H9 (cell line): ENCODE results near the gene ABLIM1. TPM values are rescaled to one million over a fixed set of nuclear protein-coding genes. Genes with fewer than 3 reads are reported as not detected.

ENCODE experiments used
- DNase-seq: peaks from one replicate; pipeline ENCODE4 v3.0.0-alpha.2; 2017
- H2AFZ ChIP-seq: one replicate; pipeline ENCODE4 v1.6.1; 2013; ENCODE audit warnings: mild to moderate bottlenecking, low read length, control low read depth, moderate library complexity
- H2AK5ac ChIP-seq: 2 replicates; pipeline ENCODE4 v1.6.1; 2013; ENCODE audit warnings: low read length, control low read depth, mixed read lengths; ENCODE audit not compliant: insufficient read length
- H2BK120ac ChIP-seq: one replicate; pipeline ENCODE4 v1.6.1; 2013; ENCODE audit warnings: low read depth, mild to moderate bottlenecking, low read length, control low read depth, inconsistent platforms; ENCODE audit not compliant: poor library complexity, severe bottlenecking
- H2BK12ac ChIP-seq: 2 replicates; pipeline ENCODE4 v1.6.1; 2013; ENCODE audit warnings: low read length, control low read depth, mixed read lengths, low read depth; ENCODE audit not compliant: insufficient read length
- H2BK15ac ChIP-seq: 2 replicates; pipeline ENCODE4 v1.6.1; 2013; ENCODE audit warnings: low read depth, low read length, control low read depth
- H2BK20ac ChIP-seq: one replicate; pipeline ENCODE4 v1.6.1; 2013; ENCODE audit warnings: low read depth, mild to moderate bottlenecking, low read length, control low read depth, inconsistent platforms; ENCODE audit not compliant: poor library complexity, severe bottlenecking
- H2BK5ac ChIP-seq: 2 replicates; pipeline ENCODE4 v1.6.1; 2013; ENCODE audit warnings: low read length, control low read depth, mixed read lengths; ENCODE audit not compliant: insufficient read length
- H3K14ac ChIP-seq: 2 replicates; pipeline ENCODE4 v1.6.1; 2013; ENCODE audit warnings: low read length, control low read depth; ENCODE audit not compliant: insufficient read depth
- H3K18ac ChIP-seq: 2 replicates; pipeline ENCODE4 v1.6.1; 2013; ENCODE audit warnings: low read depth, mild to moderate bottlenecking, mixed read lengths, low read length, control low read depth; ENCODE audit not compliant: insufficient read length
- H3K23ac ChIP-seq: 2 replicates; pipeline ENCODE4 v1.6.1; 2013; ENCODE audit warnings: low read length, control low read depth, mixed read lengths, low read depth; ENCODE audit not compliant: insufficient read length
- H3K23me2 ChIP-seq: 2 replicates; pipeline ENCODE4 v1.6.1; 2013; ENCODE audit warnings: low read depth, mild to moderate bottlenecking, mixed read lengths, low read length, control low read depth; ENCODE audit not compliant: insufficient read length, poor library complexity, severe bottlenecking
- H3K27ac ChIP-seq: 2 replicates; pipeline ENCODE4 v1.5.1; 2013; ENCODE audit warnings: low read length, control low read depth, mixed read lengths, low read depth; ENCODE audit not compliant: insufficient read length
- H3K27me3 ChIP-seq: 2 replicates; pipeline ENCODE4 v1.6.1; 2013; ENCODE audit warnings: low read length, control low read depth, inconsistent platforms; ENCODE audit not compliant: insufficient read depth
- H3K4ac ChIP-seq: 2 replicates; pipeline ENCODE4 v1.6.1; 2013; ENCODE audit warnings: low read depth, mild to moderate bottlenecking, control low read depth, inconsistent platforms, low read length, moderate library complexity
- H3K4me1 ChIP-seq: 2 replicates; pipeline ENCODE4 v1.6.1; 2013; ENCODE audit warnings: low read length, control low read depth, inconsistent platforms; ENCODE audit not compliant: insufficient read depth
- H3K4me2 ChIP-seq: 2 replicates; pipeline ENCODE4 v1.6.1; 2013; ENCODE audit warnings: low read length, control low read depth, mixed read lengths; ENCODE audit not compliant: insufficient read length, insufficient read depth
- H3K56ac ChIP-seq: 2 replicates; pipeline ENCODE4 v1.6.1; 2013; ENCODE audit warnings: low read depth, mild to moderate bottlenecking, mixed read lengths, low read length, control low read depth; ENCODE audit not compliant: insufficient read length
- H3K79me1 ChIP-seq: 2 replicates; pipeline ENCODE4 v1.6.1; 2013; ENCODE audit warnings: low read depth, mild to moderate bottlenecking, moderate library complexity, low read length, control low read depth, inconsistent platforms; ENCODE audit not compliant: insufficient read depth, poor library complexity, severe bottlenecking
- H3K79me2 ChIP-seq: 2 replicates; pipeline ENCODE4 v1.6.1; 2013; ENCODE audit warnings: low read length, control low read depth, inconsistent platforms; ENCODE audit not compliant: insufficient read depth
- H3K9ac ChIP-seq: 2 replicates; pipeline ENCODE4 v1.6.1; 2013; ENCODE audit warnings: low read length, control low read depth, mixed read lengths; ENCODE audit not compliant: insufficient read length; ENCODE audit errors: extremely low read depth
- H3K9me3 ChIP-seq: one replicate; pipeline ENCODE4 v1.6.1; 2013; ENCODE audit warnings: low read depth, low read length, inconsistent platforms; ENCODE audit not compliant: control insufficient read depth
- H3T11ph ChIP-seq: one replicate; pipeline ENCODE4 v1.6.1; 2013; ENCODE audit warnings: mild to moderate bottlenecking, low read length, control low read depth, inconsistent platforms
- H4K20me1 ChIP-seq: one replicate; pipeline ENCODE4 v1.6.1; 2013; ENCODE audit not compliant: control insufficient read depth, insufficient read length, insufficient read depth
- H4K5ac ChIP-seq: 2 replicates; pipeline ENCODE4 v1.6.1; 2013; ENCODE audit warnings: low read depth, mild to moderate bottlenecking, mixed read lengths, low read length, control low read depth; ENCODE audit not compliant: insufficient read length
- H4K8ac ChIP-seq: replicated peaks from 2 replicates; pipeline ENCODE4 v1.6.1; 2013; ENCODE audit warnings: low read length, control low read depth, mixed read lengths, low read depth; ENCODE audit not compliant: insufficient read length
- H4K91ac ChIP-seq: 2 replicates; pipeline ENCODE4 v1.6.1; 2013; ENCODE audit warnings: low read depth, mild to moderate bottlenecking, moderate library complexity, mixed read lengths, low read length, control low read depth; ENCODE audit not compliant: insufficient read length
- H3K27ac Mint-ChIP-seq, 3 experiments: 2 replicates in 2 of 3; 3 replicates in 1 of 3; pipeline ENCODE4 v1.8.0; 2020 to 2021; ENCODE audit warnings: mixed read lengths in 3 of 3, mild to moderate bottlenecking in 1 of 3, moderate library complexity in 1 of 3
- H3K27me3 Mint-ChIP-seq: 2 replicates; pipeline ENCODE4 v1.8.0; 2021; ENCODE audit warnings: low read depth, mild to moderate bottlenecking, moderate library complexity, mixed read lengths
- H3K36me3 Mint-ChIP-seq, 3 experiments: 2 replicates in 2 of 3; 3 replicates in 1 of 3; pipeline ENCODE4 v1.8.0; 2020 to 2021; ENCODE audit warnings: low read depth in 3 of 3, mixed read lengths in 3 of 3; ENCODE audit not compliant: insufficient read depth in 1 of 3
- H3K4me1 Mint-ChIP-seq, 2 experiments: 2 replicates each; pipeline ENCODE4 v1.8.0; 2020; ENCODE audit warnings: mixed read lengths in 2 of 2
- H3K4me3 Mint-ChIP-seq, 2 experiments: 2 replicates in 1 of 2; 3 replicates in 1 of 2; pipeline ENCODE4 v1.8.0; 2020 to 2021; ENCODE audit warnings: mild to moderate bottlenecking in 2 of 2, mixed read lengths in 2 of 2, moderate library complexity in 1 of 2
- H3K9me3 Mint-ChIP-seq, 2 experiments: 2 replicates in 1 of 2; 3 replicates in 1 of 2; pipeline ENCODE4 v1.8.0; 2020; ENCODE audit warnings: mild to moderate bottlenecking in 2 of 2, mixed read lengths in 2 of 2, moderate library complexity in 1 of 2
- CTCF ChIP-seq: fragments of 200-600 bp; sonication (generic); conservative IDR thresholded peaks from 3 replicates; pipeline ENCODE4 v1.8.0; 2021; ENCODE audit warnings: antibody characterized with exemption, mild to moderate bottlenecking
- WGBS: extraction: QIAGEN DNeasy Blood & Tissue Kit; methylation state at CpG from one replicate; pipeline ENCODE4 v1.1.7; 2013; ENCODE audit warnings: missing lambda C conversion rate, low lambda C conversion rate, mixed read lengths; ENCODE audit not compliant: insufficient read length; ENCODE audit errors: extremely low coverage; 5-methylcytosine and 5-hydroxymethylcytosine counted together
- total RNA-seq: library from RNA; stranded (reverse); gene quantifications from 2 replicates; pipeline ENCODE4 v1.2.1, GENCODE V29; 2021

Gene ABLIM1
- total RNA-seq, 1 experiment from 2014 or later: 32.1 TPM

DNA sequence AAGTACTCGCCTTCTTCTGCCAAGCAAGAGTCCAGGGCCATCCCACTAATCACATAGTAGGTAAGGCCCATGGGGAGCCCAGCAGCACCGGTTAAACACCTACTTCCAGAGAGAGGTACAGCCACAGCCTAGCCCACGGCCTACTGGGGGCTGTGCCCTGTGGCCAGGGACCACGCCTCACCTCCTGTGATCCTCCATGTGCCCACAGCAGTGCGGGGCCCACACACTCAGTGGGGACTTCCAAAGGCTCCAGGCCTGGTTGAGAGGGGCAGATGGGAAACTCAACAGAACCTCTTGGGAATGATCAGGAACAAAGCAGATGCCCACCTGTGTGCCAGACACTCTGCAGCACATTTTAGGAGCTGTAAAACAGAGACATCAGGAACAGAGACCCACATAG lies 273.5 kb downstream of the ABLIM1 start:
- H2AK5ac ChIP-seq: no peak overlapping the region
- H2BK15ac ChIP-seq: no peak overlapping the region
- no peak overlapping the region for H3K4ac ChIP-seq
- no peak overlapping the region for H2AFZ ChIP-seq
- no peaks in the 10 kb centered on the region for H3K4me1 ChIP-seq
- no peaks in the 10 kb centered on the region for H3K79me2 ChIP-seq
- no peak overlapping the region for H3K56ac ChIP-seq
- no peak overlapping the region for H4K8ac ChIP-seq
- H3K14ac ChIP-seq: no peak overlapping the region
- no peak overlapping the region for H3K9ac ChIP-seq
- no peak overlapping the region for H3T11ph ChIP-seq
- no peak overlapping the region for H4K5ac ChIP-seq
- no peaks in the 10 kb centered on the region for H3K9me3 ChIP-seq
- DNase-seq: no peak
- TF ChIP-seq CTCF: no peak
- H3K4me2 ChIP-seq: no peak overlapping the region
- no peak overlapping the region for H2BK20ac ChIP-seq
- Mint-ChIP-seq H3K36me3 (no peaks in the 10 kb centered on the region), H3K9me3 (no peaks in the 10 kb centered on the region), H3K4me1 (peaks cover 7 to 14% of the 10 kb centered on the region in 2 experiments), H3K27ac (no peak overlapping the region; a peak in 1 of 7 replicates), H3K27me3 (peaks cover 9% of the 10 kb centered on the region), H3K4me3 (no peak overlapping the region)
- H2BK5ac ChIP-seq: no peak overlapping the region
- no peak overlapping the region for H2BK12ac ChIP-seq
- H4K20me1 ChIP-seq: no peaks in the 10 kb centered on the region
- no peak overlapping the region for H4K91ac ChIP-seq
- no CpG with 5 or more reads among the region's 5 CpGs for WGBS
- no peaks in the 10 kb centered on the region for H3K23me2 ChIP-seq
- H2BK120ac ChIP-seq: no peak overlapping the region
- H3K18ac ChIP-seq: no peak overlapping the region
- H3K27ac ChIP-seq: no peak overlapping the region
- no peaks in the 10 kb centered on the region for H3K79me1 ChIP-seq
- H3K27me3 ChIP-seq: no peaks in the 10 kb centered on the region
- H3K23ac ChIP-seq: no peak overlapping the region
